Renal cortical epithelial cell (primary cell): Measurements from ENCODE around the gene C15orf61. TPM values are rescaled to one million over a fixed set of nuclear protein-coding genes. Genes with fewer than 3 reads are reported as not detected.

Experiments used
- total RNA-seq: library from RNA; depleted of rRNA; stranded (reverse); fragments of >200 nt; gene quantifications from 2 replicates; pipeline ENCODE4 v1.2.3, GENCODE V29; 2014

The C15orf61 gene
- total RNA-seq, 1 donor from 2014 or later = 1.9 TPM

Other genes starting within 250 kb of the C15orf61 start
- 1.9 and 11.8 TPM in 2 replicates for gene MAP2K5, start 21.6 kb downstream of the C15orf61 start, total RNA-seq